Measurements from ENCODE around the gene PCDH7.

DNA sequence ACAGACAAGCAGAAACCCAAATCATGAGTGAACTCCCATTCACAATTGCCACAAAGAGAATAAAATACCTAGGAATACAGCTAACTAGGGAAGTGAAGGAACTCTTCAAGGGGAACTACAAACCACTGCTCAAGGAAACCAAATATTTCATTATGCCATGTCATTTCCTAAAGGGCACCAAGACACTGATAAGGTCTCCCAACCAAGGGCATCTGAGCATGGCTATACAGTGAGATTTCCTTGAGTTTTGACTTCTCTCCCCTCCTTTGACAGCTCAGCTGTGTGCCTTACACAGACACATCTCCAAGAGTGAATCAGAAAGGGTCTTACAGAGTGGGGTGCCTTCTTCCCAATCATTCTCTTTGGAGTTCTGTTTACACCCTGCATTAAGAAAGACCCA is 40.4 kb downstream of the PCDH7 start:
- TF ChIP-seq, protein P1, sequence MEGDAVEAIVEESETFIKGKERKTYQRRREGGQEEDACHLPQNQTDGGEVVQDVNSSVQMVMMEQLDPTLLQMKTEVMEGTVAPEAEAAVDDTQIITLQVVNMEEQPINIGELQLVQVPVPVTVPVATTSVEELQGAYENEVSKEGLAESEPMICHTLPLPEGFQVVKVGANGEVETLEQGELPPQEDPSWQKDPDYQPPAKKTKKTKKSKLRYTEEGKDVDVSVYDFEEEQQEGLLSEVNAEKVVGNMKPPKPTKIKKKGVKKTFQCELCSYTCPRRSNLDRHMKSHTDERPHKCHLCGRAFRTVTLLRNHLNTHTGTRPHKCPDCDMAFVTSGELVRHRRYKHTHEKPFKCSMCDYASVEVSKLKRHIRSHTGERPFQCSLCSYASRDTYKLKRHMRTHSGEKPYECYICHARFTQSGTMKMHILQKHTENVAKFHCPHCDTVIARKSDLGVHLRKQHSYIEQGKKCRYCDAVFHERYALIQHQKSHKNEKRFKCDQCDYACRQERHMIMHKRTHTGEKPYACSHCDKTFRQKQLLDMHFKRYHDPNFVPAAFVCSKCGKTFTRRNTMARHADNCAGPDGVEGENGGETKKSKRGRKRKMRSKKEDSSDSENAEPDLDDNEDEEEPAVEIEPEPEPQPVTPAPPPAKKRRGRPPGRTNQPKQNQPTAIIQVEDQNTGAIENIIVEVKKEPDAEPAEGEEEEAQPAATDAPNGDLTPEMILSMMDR (conservative IDR thresholded peaks at IDR 0.05; ENCODE audit: low read depth, low read length), result no peak
- no peak for TF ChIP-seq EZH2 (IDR thresholded peaks at IDR 0.05; ENCODE audit: low read length, unreplicated experiment)

All from PC-3 (cell line).